Measurements from ENCODE around the gene PRSS56. TPM values are rescaled to one million over a fixed set of nuclear protein-coding genes. Genes with fewer than 3 reads are reported as not detected.

The PRSS56 gene
- total and polyA plus RNA-seq, 2 of the 13 experiments (the other 11 are each of a cell fraction or from before 2014, with no cell fraction given) = not detected

DNA sequence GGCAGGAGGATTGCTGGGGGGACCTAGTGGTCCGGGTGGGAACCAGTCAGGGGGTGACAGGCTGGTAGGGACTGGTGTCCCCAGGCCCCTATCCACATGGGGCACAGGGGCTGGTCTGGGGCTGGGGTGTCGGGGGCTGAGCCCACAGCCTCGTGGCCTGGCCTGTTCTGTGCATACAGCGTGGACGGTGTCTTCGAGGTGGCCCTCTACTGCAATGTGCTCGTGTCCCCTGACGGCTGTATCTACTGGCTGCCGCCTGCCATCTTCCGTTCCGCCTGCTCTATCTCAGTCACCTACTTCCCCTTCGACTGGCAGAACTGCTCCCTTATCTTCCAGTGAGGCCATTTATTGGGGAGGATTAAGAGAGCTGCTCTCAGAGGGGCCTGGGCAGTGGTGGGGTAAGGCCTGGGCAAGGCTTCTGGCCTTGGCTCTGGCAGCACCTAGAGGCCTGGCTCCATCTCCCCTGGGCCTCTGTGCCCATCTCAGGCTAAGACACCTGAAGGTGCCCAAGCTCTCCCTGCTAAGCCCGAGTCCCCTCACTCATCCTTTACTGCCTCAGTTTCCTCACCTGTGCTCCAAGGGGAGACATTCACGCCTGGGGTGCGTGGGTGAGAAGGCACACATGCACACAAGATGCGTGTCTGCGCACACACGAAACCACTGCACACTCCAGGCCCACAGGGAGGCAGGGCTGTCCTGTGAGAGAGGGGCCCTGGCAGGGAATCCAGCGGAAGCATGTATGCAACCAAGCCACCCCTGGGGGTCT, 21.2 kb downstream of the PRSS56 start (continued):
- TF ChIP-seq, protein P1, sequence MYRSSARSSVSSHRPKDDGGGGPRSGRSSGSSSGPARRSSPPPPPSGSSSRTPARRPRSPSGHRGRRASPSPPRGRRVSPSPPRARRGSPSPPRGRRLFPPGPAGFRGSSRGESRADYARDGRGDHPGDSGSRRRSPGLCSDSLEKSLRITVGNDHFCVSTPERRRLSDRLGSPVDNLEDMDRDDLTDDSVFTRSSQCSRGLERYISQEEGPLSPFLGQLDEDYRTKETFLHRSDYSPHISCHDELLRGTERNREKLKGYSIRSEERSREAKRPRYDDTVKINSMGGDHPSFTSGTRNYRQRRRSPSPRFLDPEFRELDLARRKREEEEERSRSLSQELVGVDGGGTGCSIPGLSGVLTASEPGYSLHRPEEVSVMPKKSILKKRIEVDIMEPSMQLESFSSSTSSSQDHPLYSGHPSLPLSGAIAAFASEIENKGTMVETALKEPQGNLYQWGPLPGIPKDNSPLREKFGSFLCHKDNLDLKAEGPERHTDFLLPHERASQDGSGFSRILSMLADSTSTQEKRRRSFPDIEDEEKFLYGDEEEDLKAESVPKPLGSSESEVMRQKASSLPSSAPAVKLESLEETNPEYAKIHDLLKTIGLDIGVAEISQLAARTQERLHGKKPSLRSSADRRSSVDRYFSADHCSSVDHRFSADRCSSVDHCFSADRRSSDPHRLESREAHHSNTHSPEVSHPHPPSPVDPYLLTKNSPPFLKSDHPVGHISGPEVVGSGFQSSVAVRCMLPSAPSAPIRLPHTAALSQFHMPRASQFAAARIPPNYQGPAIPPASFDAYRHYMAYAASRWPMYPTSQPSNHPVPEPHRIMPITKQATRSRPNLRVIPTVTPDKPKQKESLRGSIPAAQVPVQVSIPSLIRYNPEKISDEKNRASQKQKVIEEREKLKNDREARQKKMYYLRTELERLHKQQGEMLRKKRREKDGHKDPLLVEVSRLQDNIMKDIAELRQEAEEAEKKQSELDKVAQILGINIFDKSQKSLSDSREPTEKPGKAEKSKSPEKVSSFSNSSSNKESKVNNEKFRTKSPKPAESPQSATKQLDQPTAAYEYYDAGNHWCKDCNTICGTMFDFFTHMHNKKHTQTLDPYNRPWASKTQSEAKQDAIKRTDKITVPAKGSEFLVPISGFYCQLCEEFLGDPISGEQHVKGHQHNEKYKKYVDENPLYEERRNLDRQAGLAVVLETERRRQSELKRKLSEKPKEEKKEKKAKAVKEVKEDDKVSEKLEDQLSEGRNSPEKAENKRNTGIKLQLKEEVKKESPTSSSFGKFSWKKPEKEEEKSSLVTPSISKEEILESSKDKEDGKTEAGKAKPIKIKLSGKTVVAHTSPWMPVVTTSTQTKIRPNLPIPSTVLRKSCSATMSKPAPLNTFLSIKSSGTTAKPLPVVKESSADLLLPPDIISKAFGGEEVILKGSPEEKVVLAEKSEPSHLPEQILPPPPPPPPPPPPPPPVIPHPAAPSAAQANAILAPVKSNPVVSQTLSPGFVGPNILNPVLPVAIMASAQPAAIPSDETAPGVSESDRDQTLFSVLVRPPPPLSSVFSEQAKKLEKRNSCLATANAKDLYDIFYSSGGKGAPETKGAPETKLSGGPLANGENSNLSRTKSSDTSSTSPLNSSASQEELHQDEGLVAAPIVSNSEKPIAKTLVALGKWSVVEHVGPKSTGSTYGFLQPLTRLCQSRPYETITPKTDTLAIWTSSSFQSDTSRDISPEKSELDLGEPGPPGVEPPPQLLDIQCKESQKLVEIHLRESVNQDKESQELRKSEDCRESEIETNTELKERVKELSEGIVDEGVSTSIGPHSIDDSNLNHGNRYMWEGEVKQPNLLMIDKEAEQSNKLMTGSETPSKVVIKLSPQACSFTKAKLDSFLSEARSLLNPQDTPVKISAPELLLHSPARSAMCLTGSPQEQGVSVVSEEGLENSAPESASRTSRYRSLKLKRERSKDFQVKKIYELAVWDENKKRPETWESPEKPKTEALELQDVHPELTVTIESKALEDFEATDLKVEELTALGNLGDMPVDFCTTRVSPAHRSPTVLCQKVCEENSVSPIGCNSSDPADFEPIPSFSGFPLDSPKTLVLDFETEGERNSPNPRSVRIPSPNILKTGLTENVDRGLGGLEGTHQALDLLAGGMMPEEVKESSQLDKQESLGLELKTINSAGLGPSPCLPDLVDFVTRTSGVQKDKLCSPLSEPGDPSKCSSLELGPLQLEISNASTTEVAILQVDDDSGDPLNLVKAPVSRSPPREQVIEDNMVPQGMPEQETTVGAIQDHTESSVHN (CRISPR knock-in tag; IDR thresholded peaks at IDR 0.05) = no peak
- TF ChIP-seq NCOA1 (CRISPR knock-in tag; IDR thresholded peaks at IDR 0.05) = no peak

Data from HepG2 (cell line).